HUDEP-2 (cell line): ENCODE results near the gene TRPC3.
A peak's percentile ranks its signal among the peaks of the same experiment; 100 is the strongest.

Experiments used
- DNase-seq, 76 experiments: peaks; one replicate each; lab custom pipeline; 2025; ENCODE audit not compliant: unreplicated experiment in 76 of 76; lab: John Stamatoyannopoulos, UW

Gene TRPC3

GRCh38 chr4:121951521-121952110 is at the start of gene TRPC3:
TSS of gene TRPC3 (minus strand) at chr4:121952060. CDS start at chr4:121951680, 380 bp downstream.
- no peak for DNase-seq

GRCh38 chr4:122000849-122001248 is 49.0 kb upstream of the TRPC3 start:
- no peak for DNase-seq

DNA sequence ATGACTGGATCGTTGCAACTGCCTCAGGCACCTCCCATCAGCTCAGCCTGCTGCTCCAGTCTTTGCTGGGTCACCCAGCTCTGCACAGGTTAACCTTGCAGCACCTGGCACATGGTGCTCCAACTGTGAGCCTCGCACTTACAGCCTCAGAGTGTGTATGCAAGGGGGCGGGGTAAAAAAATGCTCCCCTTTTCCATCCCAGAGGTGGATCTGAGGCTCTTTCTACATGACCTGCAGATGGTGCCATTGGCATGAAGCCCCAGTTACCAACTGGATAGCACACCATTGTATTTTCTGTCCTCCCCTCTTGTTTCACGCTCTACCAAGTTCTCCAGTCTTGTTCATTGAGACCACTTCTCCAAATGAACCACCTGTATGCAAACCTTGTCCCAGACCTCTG is 46.2 kb upstream of the TRPC3 start:
- peak in 1 of 76 experiments; percentile 2 for DNase-seq

DNA sequence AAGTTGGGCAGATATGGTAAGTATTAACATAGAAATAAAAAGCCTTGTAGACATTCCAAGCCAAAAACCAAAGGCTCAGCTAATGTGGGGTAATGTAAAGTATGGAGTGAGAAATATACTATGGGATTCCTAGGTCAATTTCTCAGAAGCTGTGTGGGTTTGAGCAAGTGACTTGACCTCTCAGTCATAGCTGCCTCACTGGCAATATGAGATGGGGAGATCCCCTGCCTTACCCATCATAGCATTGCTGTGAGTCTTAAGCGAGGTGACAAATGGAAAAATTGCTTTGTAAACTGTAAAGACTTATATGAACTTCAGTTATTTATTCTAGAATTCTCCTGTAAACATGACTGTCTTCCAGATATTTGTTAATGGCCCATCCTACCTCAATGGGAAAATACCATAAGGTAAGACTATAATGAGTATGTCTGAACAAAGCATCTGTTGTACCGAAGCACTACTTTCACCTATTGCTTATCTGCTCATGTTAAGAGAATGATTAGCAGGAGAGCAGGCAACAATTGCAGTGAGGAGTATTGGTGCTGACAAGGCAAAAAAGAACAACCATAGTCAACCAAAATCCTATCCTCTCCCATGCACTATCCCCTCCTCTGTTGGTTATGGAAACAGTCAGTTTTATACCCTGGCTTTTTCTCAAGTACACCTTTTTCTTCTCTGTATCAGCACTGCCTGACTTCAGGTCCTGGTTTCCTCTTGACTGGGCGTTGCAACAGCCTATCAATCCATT is 44.1 kb upstream of the TRPC3 start:
- DNase-seq: no peak

- DNase-seq: no peak
Observed at GRCh38 chr4:121991968-121992367, 40.1 kb upstream of the TRPC3 start.

DNA sequence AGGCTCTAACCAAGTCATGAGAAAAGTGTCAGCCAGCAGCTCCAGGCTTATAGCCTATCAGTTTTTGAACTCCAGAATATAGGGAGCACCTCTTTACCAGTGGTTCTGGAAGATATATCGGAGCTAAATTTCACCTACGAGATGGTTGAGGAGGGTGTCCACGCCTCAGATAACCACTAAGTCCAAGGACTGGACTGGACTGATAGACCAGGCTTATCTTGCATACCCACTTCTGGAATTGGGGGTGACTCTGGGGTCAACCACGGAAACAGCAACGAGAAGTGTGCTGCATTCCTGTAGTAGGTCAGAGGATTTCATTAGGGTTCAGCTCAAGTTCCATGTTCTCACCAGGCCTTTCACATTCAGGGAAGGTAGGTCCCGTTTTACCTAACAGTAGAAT is 38.6 kb upstream of the TRPC3 start:
- no peak for DNase-seq

GRCh38 chr4:121989715-121990114 is 37.9 kb upstream of the TRPC3 start:
- DNase-seq: no peak

GRCh38 chr4:121988950-121989349 is 37.1 kb upstream of the TRPC3 start:
- no peak for DNase-seq

GRCh38 chr4:121980643-121981042 is 28.8 kb upstream of the TRPC3 start:
- DNase-seq: no peak

DNA sequence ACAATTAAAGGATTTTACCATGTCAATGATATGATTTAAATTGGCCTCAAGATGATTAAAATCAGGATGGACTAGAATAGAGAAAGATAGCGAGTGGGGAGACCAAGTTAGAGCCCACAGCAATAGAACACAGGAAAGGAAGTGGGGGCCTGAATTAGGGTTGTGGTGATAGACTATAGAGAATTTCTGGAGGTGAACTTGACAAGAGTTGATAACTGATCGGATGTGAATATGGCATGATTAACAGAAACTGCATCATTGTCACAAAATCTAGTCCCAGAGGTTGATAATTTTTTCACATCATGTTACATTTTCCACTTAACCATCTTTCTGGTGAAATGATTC is 26.3 kb upstream of the TRPC3 start:
- no peak for DNase-seq

DNA sequence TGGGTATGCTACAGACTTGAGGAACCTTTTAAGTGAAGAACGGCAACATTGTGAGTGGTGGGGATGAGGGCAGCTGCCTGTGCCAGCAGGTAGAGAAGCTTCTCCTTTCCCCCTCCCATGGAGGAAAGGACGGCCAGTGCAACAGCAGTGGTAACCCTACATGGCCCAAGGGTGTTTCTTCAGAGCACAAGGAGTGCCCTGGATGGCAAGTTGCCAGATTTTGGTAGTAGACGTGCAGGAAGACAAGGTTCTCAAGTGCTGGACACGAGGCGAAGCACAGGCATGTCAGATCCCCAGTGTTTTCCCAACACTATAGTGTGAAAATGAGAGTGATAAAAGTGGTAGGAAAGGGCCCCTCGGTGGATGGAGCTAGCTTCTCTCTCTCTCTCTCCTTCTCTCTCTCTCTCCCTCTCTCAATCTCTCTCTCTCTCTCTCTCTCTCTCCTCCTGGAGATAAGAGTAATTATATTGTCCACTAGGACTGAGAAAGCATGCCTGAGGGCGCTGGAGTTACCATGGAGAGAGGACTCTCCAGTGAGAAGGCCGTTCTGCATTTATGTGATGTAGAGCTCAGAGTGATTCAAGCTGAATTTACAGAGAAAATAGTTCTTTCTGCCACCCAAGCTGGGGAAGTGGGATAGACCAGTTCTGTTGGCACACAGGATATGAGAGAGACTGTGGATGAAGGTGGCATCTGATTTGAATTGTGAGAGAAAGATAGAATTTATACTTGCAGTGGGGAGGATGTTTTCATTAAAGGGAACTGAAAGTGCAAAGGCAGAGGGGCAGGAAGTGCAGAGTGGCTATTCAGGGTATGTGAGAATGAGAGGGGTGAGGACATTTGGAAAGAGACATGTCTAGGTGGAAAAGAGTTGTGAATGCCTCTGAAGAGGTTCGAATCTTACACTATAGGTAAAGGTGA is 25.7 kb upstream of the TRPC3 start:
- DNase-seq: no peak

GRCh38 chr4:121975784-121976183 is 23.9 kb upstream of the TRPC3 start:
- no peak for DNase-seq

GRCh38 chr4:121973816-121974215 is 22.0 kb upstream of the TRPC3 start:
- DNase-seq: no peak

DNA sequence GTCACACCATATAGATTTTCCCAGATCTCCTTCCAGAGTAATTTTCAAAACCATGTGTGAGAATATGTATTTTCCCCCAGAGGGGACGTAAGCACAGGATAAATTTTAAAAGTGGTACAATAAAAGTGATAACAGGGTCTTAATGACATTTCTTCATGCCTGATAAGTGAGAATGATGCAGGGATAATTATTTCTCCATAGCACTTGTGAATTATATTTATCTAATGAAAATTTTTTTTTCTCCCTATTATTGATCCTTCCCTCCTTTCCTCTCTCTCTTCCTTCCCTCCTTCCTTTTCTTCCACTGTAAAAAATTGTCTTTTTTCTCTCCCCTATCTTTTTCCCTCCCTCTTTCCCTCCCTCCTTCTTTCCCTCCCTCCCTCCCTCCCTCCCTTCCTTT is 17.0 kb upstream of the TRPC3 start:
- DNase-seq: no peak

- no peak for DNase-seq
Observed at GRCh38 chr4:121964958-121965357, 13.1 kb upstream of the TRPC3 start.

DNA sequence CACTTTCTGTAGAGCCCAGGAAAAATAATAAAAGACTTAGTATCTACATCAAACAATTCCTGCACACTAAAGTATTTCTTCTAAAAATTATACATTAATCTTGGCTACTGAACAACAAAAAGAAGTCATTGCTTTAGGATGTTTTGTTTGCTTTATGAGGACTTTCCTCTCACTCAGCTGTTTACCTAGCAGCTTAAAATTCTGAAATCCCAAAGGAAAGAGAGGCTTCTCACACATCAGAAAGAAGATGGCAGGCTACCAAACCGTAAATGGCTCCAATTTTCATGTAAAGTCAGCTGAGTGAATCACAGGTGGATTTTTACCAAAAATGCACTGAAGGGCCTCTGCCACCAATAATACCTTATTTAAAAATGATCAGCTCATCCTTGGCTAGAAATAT is 9.0 kb upstream of the TRPC3 start:
- no peak for DNase-seq

DNA sequence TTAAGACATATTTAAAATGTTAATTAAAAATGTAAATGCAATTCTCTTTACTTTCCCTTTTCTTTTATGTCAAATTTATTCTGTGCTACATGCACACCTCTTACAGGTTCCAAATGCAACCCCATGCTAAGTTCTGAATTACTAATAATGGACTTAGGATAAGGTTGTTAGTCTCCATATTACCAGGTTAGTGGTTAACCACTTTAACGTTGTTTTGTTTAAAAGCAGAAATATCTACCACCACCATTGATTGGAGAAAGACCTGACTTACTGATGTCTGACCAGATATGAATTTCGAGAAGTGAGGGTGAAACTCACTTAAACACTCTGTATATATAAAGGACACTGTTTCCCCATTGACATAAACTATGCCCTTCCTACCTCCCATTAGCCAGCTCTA is 6.9 kb upstream of the TRPC3 start:
- DNase-seq: no peak

- DNase-seq: no peak
Observed at GRCh38 chr4:121957266-121957665, 5.4 kb upstream of the TRPC3 start.

- DNase-seq: no peak
Observed at GRCh38 chr4:121953860-121954259, 2.0 kb upstream of the TRPC3 start.

- DNase-seq: no peak
Observed at GRCh38 chr4:121952290-121952689, 430 bp upstream of the TRPC3 start.

DNA sequence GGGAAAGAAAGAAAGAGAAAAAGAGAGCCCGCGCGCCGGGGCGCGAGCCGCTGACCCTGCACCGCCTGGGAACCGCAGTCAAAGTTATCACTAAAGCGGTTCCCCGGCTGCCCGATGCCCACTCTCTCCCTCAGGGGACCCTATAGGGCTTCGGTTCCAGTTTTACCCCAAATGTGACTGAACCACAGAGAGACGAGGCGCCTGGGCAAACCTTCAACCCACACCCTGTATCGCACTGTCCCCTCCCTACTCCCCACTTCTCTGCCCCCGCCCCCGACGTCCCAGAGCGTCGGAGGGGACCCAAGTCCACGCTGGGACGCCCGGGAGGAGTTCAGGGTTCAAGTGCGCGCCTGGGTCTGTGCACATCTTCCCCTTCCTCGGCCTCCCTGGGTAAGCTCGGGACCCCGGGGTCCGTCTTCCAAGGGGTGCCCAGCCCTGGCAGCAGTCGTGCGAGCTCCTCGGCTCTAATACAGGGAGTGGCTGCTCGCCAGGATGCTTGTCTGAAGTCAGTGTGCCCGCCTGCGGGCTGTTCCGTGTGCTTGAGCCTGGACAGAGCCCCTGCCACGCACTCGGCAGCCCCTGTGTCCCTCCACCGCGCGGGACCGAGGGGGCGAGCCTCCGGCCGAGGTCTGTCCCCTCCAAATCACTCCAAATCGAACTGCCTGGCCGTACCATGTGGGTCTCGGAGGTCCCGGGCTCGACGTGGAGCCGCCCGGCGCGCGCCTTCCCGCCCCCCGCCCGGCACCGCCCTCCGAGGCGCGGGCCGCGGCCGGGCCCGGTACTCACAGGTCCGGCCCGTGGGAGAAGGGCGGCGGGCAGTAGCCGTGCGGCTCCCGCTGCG is 960 bp downstream of the TRPC3 start:
- DNase-seq: peak in 4 of 76 experiments; percentile 1 to 12 (median 7)
